ENCODE data around the gene MED12L.

The MED12L gene

GRCh38 chr3:151147299-151147698 lies 61.8 kb downstream of the MED12L start:
- DNase-seq = no peak
- no peaks in the 10 kb centered on the region for H3K9me3 ChIP-seq
- H3K4me1 ChIP-seq = peaks cover 8% of the 10 kb centered on the region
- no peak overlapping the region for H3K4me3 ChIP-seq (ENCODE audit: low read depth, low read length)
- no peaks in the 10 kb centered on the region for H3K27me3 ChIP-seq
- no peak for TF ChIP-seq CTCF (IDR thresholded peaks at IDR 0.05; ENCODE audit: low read depth, low read length)
- H3K36me3 ChIP-seq = no peaks in the 10 kb centered on the region

- H3K36me3 ChIP-seq = no peaks in the 10 kb centered on the region
- DNase-seq = no peak
- no peaks in the 10 kb centered on the region for H3K27me3 ChIP-seq
- peaks cover 5% of the 10 kb centered on the region; the same call in 1 of the 2 replicates for H3K4me1 ChIP-seq
- no peak overlapping the region for H3K4me3 ChIP-seq (ENCODE audit: low read depth, low read length)
- H3K9me3 ChIP-seq = no peaks in the 10 kb centered on the region
- TF ChIP-seq CTCF (IDR thresholded peaks at IDR 0.05; ENCODE audit: low read depth, low read length) = no peak
These were observed 67.1 kb downstream of the MED12L start for GRCh38 chr3:151152455-151153079.

GRCh38 chr3:151154566-151154965 lies 69.1 kb downstream of the MED12L start:
- Histone ChIP-seq H3K36me3 (peaks cover 2% of the 10 kb centered on the region; the same call in 1 of the 2 replicates), H3K4me1 (peaks cover 5% of the 10 kb centered on the region; the same call in 1 of the 2 replicates), H3K9me3 (no peaks in the 10 kb centered on the region), H3K4me3 (ENCODE audit: low read depth, low read length) (no peak overlapping the region), H3K27me3 (no peaks in the 10 kb centered on the region)
- TF ChIP-seq CTCF (IDR thresholded peaks at IDR 0.05; ENCODE audit: low read depth, low read length) = no peak
- DNase-seq = no peak

- DNase-seq = no peak
- no peak for TF ChIP-seq CTCF (IDR thresholded peaks at IDR 0.05; ENCODE audit: low read depth, low read length)
- no peak overlapping the region for H3K4me3 ChIP-seq (ENCODE audit: low read depth, low read length)
These were observed 70.1 kb downstream of the MED12L start for GRCh38 chr3:151155409-151156128.

GRCh38 chr3:151156618-151157216 lies 71.3 kb downstream of the MED12L start:
- peak; percentile 65 for TF ChIP-seq CTCF (IDR thresholded peaks at IDR 0.05; ENCODE audit: low read depth, low read length)
- peak; percentile 56 for DNase-seq
- H3K36me3 ChIP-seq = peaks cover 2% of the 10 kb centered on the region; the same call in 1 of the 2 replicates
- no peaks in the 10 kb centered on the region for H3K27me3 ChIP-seq
- no peak overlapping the region for H3K4me3 ChIP-seq (ENCODE audit: low read depth, low read length)
- no peaks in the 10 kb centered on the region for H3K9me3 ChIP-seq
- peaks cover 5% of the 10 kb centered on the region; the same call in 1 of the 2 replicates for H3K4me1 ChIP-seq

More at GRCh38 chr3:151155409-151156128, 70.1 kb downstream of the MED12L start:
- Histone ChIP-seq H3K36me3 (peaks cover 2% of the 10 kb centered on the region; the same call in 1 of the 2 replicates), H3K4me1 (peaks cover 5% of the 10 kb centered on the region; the same call in 1 of the 2 replicates), H3K9me3 (no peaks in the 10 kb centered on the region), H3K27me3 (no peaks in the 10 kb centered on the region)
